Left lung (tissue), 10 donors: Measurements from ENCODE around the gene MMP21. TPM values are rescaled to one million over a fixed set of nuclear protein-coding genes. Genes with fewer than 3 reads are reported as not detected.

ENCODE experiments used
- ATAC-seq: fragments of 200-7000 bp; cut with Tn5 transposase; one replicate; pipeline ENCODE4 v1.9.1; 2020; ENCODE audit warnings: moderate library complexity
- DNase-seq, 4 donors: peaks; one replicate each; pipeline ENCODE4 v3.0.0-alpha.2; 2013 to 2020
- H3K27ac ChIP-seq, 2 donors: fragments of 200-600 bp; sonication (generic) in 1 of 2; one replicate each; pipeline versions ENCODE4 v1.5.0 to v1.8.0; 2020 to 2021
- H3K27me3 ChIP-seq, 2 donors: fragments of 200-600 bp; sonication (generic) in 1 of 2; one replicate each; pipeline versions ENCODE4 v1.5.0 to v1.8.0; 2020 to 2021
- H3K36me3 ChIP-seq, 2 donors: fragments of 200-600 bp; sonication (generic) in 1 of 2; one replicate each; pipeline versions ENCODE4 v1.5.0 to v1.8.0; 2020 to 2021
- H3K4me1 ChIP-seq, 2 donors: fragments of 200-600 bp; one replicate each; pipeline ENCODE4 v1.8.0; 2021
- H3K4me3 ChIP-seq, 2 donors: fragments of 200-600 bp; sonication (generic) in 1 of 2; one replicate each; pipeline versions ENCODE4 v1.5.0 to v1.8.0; 2020 to 2021; ENCODE audit warnings: mild to moderate bottlenecking in 1 of 2
- H3K9me3 ChIP-seq, 2 donors: fragments of 200-600 bp; sonication (generic) in 1 of 2; one replicate each; pipeline versions ENCODE4 v1.5.0 to v1.8.0; 2020 to 2021
- intact Hi-C, 2 donors: fragments of 100-400 bp; cut with DNase I; formaldehyde crosslinking; loops; one replicate each; pipeline versions ENCODE4 v1.11.2 to v1.14.2; 2022
- polyA plus RNA-seq, 6 donors: library from polyadenylated mRNA; unstranded; fragments of 120-200 nt; gene quantifications; one replicate each; pipeline ENCODE4 v1.2.1, GENCODE V29; 2013; ENCODE audit not compliant: insufficient read length in 6 of 6
- total RNA-seq, 2 donors: library from RNA; stranded (reverse); fragmentation: NEBNext Ultra II Directional; extraction: Animal tissue kit (Norgen Biotek cat#: 25700); gene quantifications; one replicate each; pipeline ENCODE4 v1.2.1, GENCODE V29; 2021
- TF ChIP-seq, protein P1 (sequence below), 2 donors: fragments of 200-600 bp; sonication (generic) in 1 of 2; IDR thresholded peaks; one replicate each; pipeline versions ENCODE4 v1.5.0 to v1.8.0; 2021; ENCODE audit warnings: antibody characterized with exemption in 2 of 2
- donor health status: DM: no; HTN: yes; CAD: no.
- donor health status: DM: no; HTN: no; CAD: no.

The MMP21 gene
- total and polyA plus RNA-seq, 8 donors: 0.13 to 1.2 (median 0.70) TPM

GRCh38 chr10:125799451-125800182 lies 24.0 kb upstream of the MMP21 start:
- Histone ChIP-seq H3K4me3 (no peak overlapping the region), H3K27ac (no peak overlapping the region), H3K36me3 (peaks cover 0 to 77% of the 10 kb centered on the region in 2 donors), H3K4me1 (no peaks in the 10 kb centered on the region), H3K9me3 (no peaks in the 10 kb centered on the region), H3K27me3 (no peaks in the 10 kb centered on the region)
- TF ChIP-seq, protein P1, sequence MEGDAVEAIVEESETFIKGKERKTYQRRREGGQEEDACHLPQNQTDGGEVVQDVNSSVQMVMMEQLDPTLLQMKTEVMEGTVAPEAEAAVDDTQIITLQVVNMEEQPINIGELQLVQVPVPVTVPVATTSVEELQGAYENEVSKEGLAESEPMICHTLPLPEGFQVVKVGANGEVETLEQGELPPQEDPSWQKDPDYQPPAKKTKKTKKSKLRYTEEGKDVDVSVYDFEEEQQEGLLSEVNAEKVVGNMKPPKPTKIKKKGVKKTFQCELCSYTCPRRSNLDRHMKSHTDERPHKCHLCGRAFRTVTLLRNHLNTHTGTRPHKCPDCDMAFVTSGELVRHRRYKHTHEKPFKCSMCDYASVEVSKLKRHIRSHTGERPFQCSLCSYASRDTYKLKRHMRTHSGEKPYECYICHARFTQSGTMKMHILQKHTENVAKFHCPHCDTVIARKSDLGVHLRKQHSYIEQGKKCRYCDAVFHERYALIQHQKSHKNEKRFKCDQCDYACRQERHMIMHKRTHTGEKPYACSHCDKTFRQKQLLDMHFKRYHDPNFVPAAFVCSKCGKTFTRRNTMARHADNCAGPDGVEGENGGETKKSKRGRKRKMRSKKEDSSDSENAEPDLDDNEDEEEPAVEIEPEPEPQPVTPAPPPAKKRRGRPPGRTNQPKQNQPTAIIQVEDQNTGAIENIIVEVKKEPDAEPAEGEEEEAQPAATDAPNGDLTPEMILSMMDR (IDR thresholded peaks at IDR 0.05): no peak
- DNase-seq: no peak
- intact Hi-C loops: no loop called here
- no peak for ATAC-seq

GRCh38 chr10:125797994-125798662 lies 22.5 kb upstream of the MMP21 start:
- Histone ChIP-seq H3K4me3 (no peak overlapping the region), H3K9me3 (no peaks in the 10 kb centered on the region), H3K36me3 (peaks cover 0 to 78% of the 10 kb centered on the region in 2 donors), H3K27ac (no peak overlapping the region), H3K4me1 (no peaks in the 10 kb centered on the region), H3K27me3 (no peaks in the 10 kb centered on the region)
- intact Hi-C loops: no loop called here
- peak in 1 of 4 donors; percentile 35 for DNase-seq
- ATAC-seq: peak; percentile 60
- TF ChIP-seq, protein P1 (IDR thresholded peaks at IDR 0.05): no peak

DNA sequence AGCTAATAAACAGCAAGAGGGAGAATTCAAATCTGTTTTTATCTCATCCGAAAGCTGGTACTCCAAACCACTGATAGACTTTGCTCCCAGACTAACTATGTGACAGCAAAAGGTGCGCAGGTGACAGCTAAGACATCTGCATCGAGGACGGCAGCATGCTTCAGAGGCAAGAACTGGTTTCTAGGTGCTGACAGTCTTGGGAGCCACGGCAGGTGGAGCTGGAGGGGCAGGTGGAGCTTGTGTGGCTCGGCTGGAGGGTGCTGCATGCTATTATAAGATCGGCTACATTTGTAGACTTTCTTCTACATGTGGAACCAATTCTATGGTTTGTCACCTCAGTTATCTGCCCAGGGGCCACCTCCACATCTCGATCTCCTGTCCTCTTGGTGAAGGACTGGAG lies 21.8 kb upstream of the MMP21 start:
- intact Hi-C loops: no loop called here
- peaks cover 0 to 78% of the 10 kb centered on the region in 2 donors for H3K36me3 ChIP-seq
- TF ChIP-seq, protein P1 (IDR thresholded peaks at IDR 0.05): no peak

GRCh38 chr10:125795637-125796190 lies 20.1 kb upstream of the MMP21 start:
- Histone ChIP-seq H3K27ac (no peak overlapping the region), H3K36me3 (peaks cover 0 to 72% of the 10 kb centered on the region in 2 donors), H3K9me3 (no peaks in the 10 kb centered on the region), H3K4me3 (no peak overlapping the region), H3K27me3 (no peaks in the 10 kb centered on the region), H3K4me1 (no peaks in the 10 kb centered on the region)
- TF ChIP-seq, protein P1 (IDR thresholded peaks at IDR 0.05): no peak
- DNase-seq (no peak), ATAC-seq (no peak)
- intact Hi-C loops: no loop called here

More for the DNA sequence above, 21.8 kb upstream of the MMP21 start:
- no peaks in the 10 kb centered on the region for H3K27me3 ChIP-seq
- no peak overlapping the region for H3K27ac ChIP-seq
- H3K4me3 ChIP-seq: no peak overlapping the region
- no peaks in the 10 kb centered on the region for H3K4me1 ChIP-seq
- ATAC-seq (no peak), DNase-seq (no peak)
- H3K9me3 ChIP-seq: no peaks in the 10 kb centered on the region

GRCh38 chr10:125795128-125795527 lies 19.5 kb upstream of the MMP21 start:
- Histone ChIP-seq H3K4me1 (no peaks in the 10 kb centered on the region), H3K4me3 (no peak overlapping the region), H3K27me3 (no peaks in the 10 kb centered on the region)

More at GRCh38 chr10:125795128-125795527, 19.5 kb upstream of the MMP21 start:
- Histone ChIP-seq H3K9me3 (no peaks in the 10 kb centered on the region), H3K36me3 (peaks cover 0 to 71% of the 10 kb centered on the region in 2 donors), H3K27ac (no peak overlapping the region)
- intact Hi-C loops: no loop called here
- TF ChIP-seq, protein P1 (IDR thresholded peaks at IDR 0.05): no peak
- DNase-seq: no peak
- no peak for ATAC-seq
